ENCODE results near the gene TRHDE.

GRCh38 chr12:72612171-72612570 is 340.0 kb downstream of the TRHDE start:
- TF ChIP-seq TAF1 (IDR thresholded peaks at IDR 0.05; ENCODE audit: borderline replicate concordance, low read depth, low read length) = no peak
- no peak for TF ChIP-seq POLR2A (IDR thresholded peaks at IDR 0.05; ENCODE audit: low read depth, low read length)
- TF ChIP-seq POLR2AphosphoS5 (IDR thresholded peaks at IDR 0.05; ENCODE audit: low read depth, low read length) = no peak

All from GM12892 (cell line).